Caco-2 (cell line): Measurements from ENCODE around the gene TNRC6C. TPM values are rescaled to one million over a fixed set of nuclear protein-coding genes. Genes with fewer than 3 reads are reported as not detected.

Experiments used
- BruUV-seq: library from RNA; stranded (reverse); fragments of 400-500 nt; replicated peaks from 2 replicates; lab custom pipeline; 2021; lab: Mats Ljungman, UMichigan
- CTCF ChIA-PET: fragments of 300-600 bp; sonication (Branson Sonifier 250); formaldehyde crosslinking; loops from one replicate; lab custom pipeline; 2022; ENCODE audit warnings: antibody characterized with exemption; lab: Charles Lee
- POLR2A ChIA-PET: fragments of 300-600 bp; sonication (Branson Sonifier 250); formaldehyde crosslinking; loops from one replicate; lab custom pipeline; 2022; ENCODE audit warnings: antibody characterized with exemption; lab: Charles Lee
- DNase-seq, 2 experiments: peaks; one replicate each; pipeline versions ENCODE4 v3.0.0 to v3.0.0-alpha.2; 2020 to 2022
- H3K27me3 ChIP-seq: replicated peaks from 2 replicates; pipeline ENCODE4 v1.6.0; 2011; ENCODE audit warnings: low read length; ENCODE audit not compliant: control insufficient read depth, insufficient read depth
- H3K36me3 ChIP-seq: 2 replicates; pipeline ENCODE4 v1.5.1; 2011; ENCODE audit warnings: low read length; ENCODE audit not compliant: control insufficient read depth, insufficient read depth
- H3K4me1 ChIP-seq: fragments of 250-450 bp; sonication (Bioruptor Pico); 2 replicates; pipeline ENCODE4 v1.5.1; 2020; ENCODE audit warnings: mild to moderate bottlenecking
- H3K4me3 ChIP-seq: 2 replicates; pipeline ENCODE4 v1.5.1; 2011; ENCODE audit warnings: low read depth, mild to moderate bottlenecking, control low read depth, low read length
- H3K9me3 ChIP-seq: fragments of 250-450 bp; sonication (Bioruptor Pico); 2 replicates; pipeline ENCODE4 v1.5.1; 2020; ENCODE audit warnings: mild to moderate bottlenecking, moderate library complexity
- H3K27ac Mint-ChIP-seq: one replicate; pipeline ENCODE4 v1.8.0; 2022; ENCODE audit warnings: mixed read lengths; ENCODE audit not compliant: unreplicated experiment
- H3K27me3 Mint-ChIP-seq: one replicate; pipeline ENCODE4 v1.8.0; 2022; ENCODE audit warnings: mixed read lengths; ENCODE audit not compliant: insufficient read depth, unreplicated experiment
- H3K36me3 Mint-ChIP-seq: one replicate; pipeline ENCODE4 v1.8.0; 2022; ENCODE audit warnings: mild to moderate bottlenecking, mixed read lengths; ENCODE audit not compliant: insufficient read depth, unreplicated experiment
- H3K4me1 Mint-ChIP-seq: one replicate; pipeline ENCODE4 v1.8.0; 2022; ENCODE audit warnings: low read depth, mixed read lengths; ENCODE audit not compliant: unreplicated experiment
- H3K4me3 Mint-ChIP-seq: one replicate; pipeline ENCODE4 v1.8.0; 2022; ENCODE audit warnings: mild to moderate bottlenecking, moderate library complexity, mixed read lengths; ENCODE audit not compliant: unreplicated experiment
- H3K9me3 Mint-ChIP-seq: one replicate; pipeline ENCODE4 v1.8.0; 2022; ENCODE audit warnings: mixed read lengths; ENCODE audit not compliant: unreplicated experiment
- CTCF ChIP-seq, 2 experiments: fragments of 200-600 bp in 1 of 2; IDR thresholded peaks; 1 replicate in 1 of 2; 2 replicates in 1 of 2; pipeline versions ENCODE4 v1.5.1 to v1.8.0; 2011 to 2022; ENCODE audit warnings: antibody characterized with exemption in 1 of 2, control low read depth in 1 of 2, inconsistent platforms in 1 of 2, low read depth in 1 of 2, low read length in 1 of 2, mild to moderate bottlenecking in 1 of 2, moderate library complexity in 1 of 2; ENCODE audit not compliant: insufficient read depth in 1 of 2, severe bottlenecking in 1 of 2, unreplicated experiment in 1 of 2
- intact Hi-C: fragments of 100-400 bp; cut with micrococcal nuclease; formaldehyde crosslinking; loops from one replicate; pipeline ENCODE4 v1.10.0; 2022; ENCODE audit not compliant: unreplicated experiment
- total RNA-seq: library from RNA; stranded (reverse); gene quantifications from 2 replicates; pipeline ENCODE4 v1.2.3, GENCODE V29; 2022

Gene TNRC6C
- total RNA-seq, 1 experiment from 2014 or later, result 17.9 TPM

GRCh38 chr17:78042542-78042941 is 84.0 kb downstream of the TNRC6C start:
- Mint-ChIP-seq H3K4me1 (peaks cover 5% of the 10 kb centered on the region), H3K27ac (no peak overlapping the region), H3K4me3 (no peak overlapping the region), H3K36me3 (no peaks in the 10 kb centered on the region), H3K27me3 (no peaks in the 10 kb centered on the region), H3K9me3 (no peaks in the 10 kb centered on the region)
- Histone ChIP-seq H3K36me3 (no peaks in the 10 kb centered on the region), H3K27me3 (no peaks in the 10 kb centered on the region), H3K4me3 (no peak overlapping the region), H3K9me3 (no peaks in the 10 kb centered on the region), H3K4me1 (peaks cover 9% of the 10 kb centered on the region)
- no peak for DNase-seq
- no peak for TF ChIP-seq CTCF (IDR thresholded peaks at IDR 0.05; ENCODE audit: insufficient read depth in 1 of 2, low read depth in 1 of 2, low read length in 1 of 2, severe bottlenecking in 1 of 2, unreplicated experiment in 1 of 2)
- ChIA-PET CTCF (interaction anchor here (2.0 kb wide), 1 partner anchor 24 kb away, joined by 11 read pairs; no protein-coding TSS in a partner anchor), POLR2A (no interaction called here)
- BruUV-seq, result no TSS peak
- intact Hi-C loops, result no loop called here

GRCh38 chr17:78043031-78043430 is 84.5 kb downstream of the TNRC6C start:
- intact Hi-C loops, result no loop called here
- H3K4me3 Mint-ChIP-seq, result no peak overlapping the region
- peaks cover 9% of the 10 kb centered on the region for H3K4me1 ChIP-seq
- H3K27ac Mint-ChIP-seq, result no peak overlapping the region
- no peaks in the 10 kb centered on the region for H3K36me3 Mint-ChIP-seq
- ChIA-PET POLR2A (no interaction called here), CTCF (no interaction called here)
- H3K27me3 Mint-ChIP-seq, result no peaks in the 10 kb centered on the region
- no peaks in the 10 kb centered on the region for H3K9me3 ChIP-seq
- H3K36me3 ChIP-seq, result no peaks in the 10 kb centered on the region
- no peaks in the 10 kb centered on the region for H3K27me3 ChIP-seq
- H3K4me1 Mint-ChIP-seq, result peaks cover 5% of the 10 kb centered on the region
- H3K9me3 Mint-ChIP-seq, result no peaks in the 10 kb centered on the region
- TF ChIP-seq CTCF (IDR thresholded peaks at IDR 0.05; ENCODE audit: insufficient read depth in 1 of 2, low read depth in 1 of 2, low read length in 1 of 2, severe bottlenecking in 1 of 2, unreplicated experiment in 1 of 2), result no peak
- BruUV-seq, result no TSS peak
- no peak overlapping the region for H3K4me3 ChIP-seq
- no peak for DNase-seq

- ChIA-PET POLR2A (no interaction called here), CTCF (no interaction called here)
- no peak overlapping the region for H3K4me3 Mint-ChIP-seq
- no peaks in the 10 kb centered on the region for H3K9me3 Mint-ChIP-seq
- H3K27me3 Mint-ChIP-seq, result no peaks in the 10 kb centered on the region
- Histone ChIP-seq H3K4me3 (no peak overlapping the region), H3K36me3 (peaks cover 3% of the 10 kb centered on the region; the same call in 1 of the 2 replicates), H3K9me3 (no peaks in the 10 kb centered on the region), H3K4me1 (peaks cover 9% of the 10 kb centered on the region), H3K27me3 (no peaks in the 10 kb centered on the region)
- BruUV-seq, result no TSS peak
- peaks cover 5% of the 10 kb centered on the region for H3K4me1 Mint-ChIP-seq
- no peak overlapping the region for H3K27ac Mint-ChIP-seq
- TF ChIP-seq CTCF (IDR thresholded peaks at IDR 0.05; ENCODE audit: insufficient read depth in 1 of 2, low read depth in 1 of 2, low read length in 1 of 2, severe bottlenecking in 1 of 2, unreplicated experiment in 1 of 2), result no peak
- H3K36me3 Mint-ChIP-seq, result no peaks in the 10 kb centered on the region
- intact Hi-C loops, result no loop called here
- DNase-seq, result no peak
These were observed 85.9 kb downstream of the TNRC6C start for GRCh38 chr17:78044280-78044835.
